NCI-H2029 (cell line): Measurements from ENCODE around the gene LMCD1.
"Not testable (repeated sequence)": the region's sequence is repeated elsewhere in the genome, so short reads cannot be mapped to it uniquely, and the experiment has no call there.

Experiments used
- DNase-seq: peaks from one replicate; lab custom pipeline; 2025; lab: John Stamatoyannopoulos, UW

Gene LMCD1

DNA sequence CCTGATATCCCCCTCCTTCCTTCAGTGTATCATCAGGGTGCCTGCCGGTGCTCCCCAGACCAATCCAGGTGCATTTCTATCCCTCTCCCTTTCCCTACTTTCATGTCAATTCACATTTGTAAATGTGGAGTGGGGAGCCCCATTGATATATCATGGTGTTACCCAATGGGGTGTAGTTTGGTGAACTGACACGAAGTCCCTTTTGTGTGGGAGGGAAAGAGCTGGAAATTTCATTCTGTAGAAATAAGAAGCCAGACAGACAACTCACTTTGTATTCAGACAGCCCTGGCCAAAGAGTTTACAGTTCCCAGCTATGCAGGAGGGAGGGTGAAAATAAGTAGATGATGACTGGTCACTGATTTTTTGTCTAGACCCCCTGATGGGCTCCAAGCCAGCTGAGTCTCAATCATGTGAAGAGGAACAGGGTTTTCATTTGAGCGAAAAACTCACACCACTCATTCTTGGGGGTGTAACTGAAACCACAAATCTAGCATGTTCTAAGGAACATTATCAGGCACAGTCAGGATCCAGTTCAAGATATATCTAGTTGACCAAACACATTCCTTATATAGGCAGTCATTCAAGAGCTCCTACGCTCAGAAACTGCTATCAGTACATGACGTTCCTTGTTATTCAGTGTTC lies 58.9 kb downstream of the LMCD1 start:
- no peak for DNase-seq

DNA sequence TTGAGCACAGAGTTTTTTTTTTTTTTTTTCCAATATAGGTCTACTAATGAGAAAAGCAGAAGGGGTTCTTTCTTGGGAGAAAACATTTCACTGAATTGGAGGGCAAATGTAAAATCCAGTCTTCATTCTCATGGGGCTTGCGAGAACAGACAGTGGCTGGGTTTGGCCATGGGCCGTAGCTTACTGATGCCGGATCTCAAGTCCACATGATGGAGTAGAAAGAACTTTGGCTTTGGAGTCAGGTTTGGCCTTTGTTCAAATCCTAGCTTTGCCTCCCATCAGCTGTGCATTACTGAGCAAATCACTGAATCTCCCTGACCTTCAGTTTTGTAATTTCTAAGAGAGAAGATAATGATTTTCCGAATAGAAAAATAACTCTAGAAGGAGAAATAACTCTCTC lies 59.7 kb downstream of the LMCD1 start:
- DNase-seq = no peak

DNA sequence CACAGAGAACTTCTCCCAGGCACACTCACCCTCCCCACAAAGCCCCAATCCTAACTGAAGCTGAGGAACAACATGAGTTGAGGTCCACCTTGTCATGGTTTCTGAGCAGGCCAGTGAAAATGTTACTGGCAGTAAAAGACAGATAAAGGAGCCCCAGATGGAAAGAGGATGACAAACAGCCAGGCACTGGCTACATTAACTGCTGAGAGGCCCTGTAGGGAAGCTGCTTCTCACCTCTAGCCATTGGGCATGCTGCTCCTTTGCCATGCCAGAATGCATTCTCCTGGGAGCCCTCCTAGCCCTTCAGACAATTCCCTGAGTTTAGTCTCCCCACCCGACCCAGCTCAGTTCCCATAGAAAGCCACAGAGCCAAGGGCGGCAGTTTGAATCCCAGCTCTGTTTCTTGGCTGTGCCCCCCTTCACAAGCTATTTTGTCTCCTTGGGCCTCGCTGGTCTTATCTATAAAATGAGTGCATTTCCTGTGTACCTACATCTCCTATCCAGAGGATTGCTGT lies 60.5 kb downstream of the LMCD1 start:
- DNase-seq = no peak

DNA sequence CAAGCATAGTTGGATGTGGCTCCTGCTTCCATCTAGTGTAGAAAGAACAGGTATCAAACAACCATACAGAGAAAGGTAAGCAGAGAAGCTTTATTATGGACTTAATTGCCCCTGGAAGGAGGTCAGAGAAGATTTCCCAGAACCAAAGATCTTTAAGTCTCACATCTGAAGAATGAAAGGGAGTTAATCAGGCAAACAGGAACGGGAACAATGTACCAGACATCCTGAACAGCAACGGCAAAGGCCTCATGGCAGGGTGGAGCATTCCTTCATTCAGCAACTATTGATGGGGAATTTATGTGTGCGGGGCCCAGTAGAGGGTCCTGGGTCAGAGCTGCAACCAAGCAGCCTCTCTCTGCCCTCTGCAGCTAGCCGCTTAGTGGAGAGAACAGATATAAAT lies 61.5 kb downstream of the LMCD1 start:
- DNase-seq = no peak

DNA sequence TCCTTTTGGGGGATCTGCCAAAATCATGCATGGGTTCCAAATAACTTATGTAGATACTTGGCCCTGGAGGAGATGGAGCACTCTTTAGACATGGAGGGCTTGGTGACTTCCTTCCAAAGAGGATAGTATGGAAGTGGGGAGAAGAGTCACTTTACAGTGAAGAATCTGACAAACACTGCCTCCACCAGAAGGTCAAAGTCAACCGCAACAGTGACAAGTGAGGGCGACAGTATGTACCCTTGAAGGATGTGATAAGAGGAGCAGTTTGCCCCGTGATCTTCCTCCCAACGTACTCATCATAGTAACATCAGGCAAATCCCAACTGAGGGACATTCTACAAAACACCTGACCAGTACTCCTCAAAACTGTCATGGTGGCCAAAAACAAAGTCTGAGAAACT lies 62.0 kb downstream of the LMCD1 start:
- DNase-seq = no peak

DNA sequence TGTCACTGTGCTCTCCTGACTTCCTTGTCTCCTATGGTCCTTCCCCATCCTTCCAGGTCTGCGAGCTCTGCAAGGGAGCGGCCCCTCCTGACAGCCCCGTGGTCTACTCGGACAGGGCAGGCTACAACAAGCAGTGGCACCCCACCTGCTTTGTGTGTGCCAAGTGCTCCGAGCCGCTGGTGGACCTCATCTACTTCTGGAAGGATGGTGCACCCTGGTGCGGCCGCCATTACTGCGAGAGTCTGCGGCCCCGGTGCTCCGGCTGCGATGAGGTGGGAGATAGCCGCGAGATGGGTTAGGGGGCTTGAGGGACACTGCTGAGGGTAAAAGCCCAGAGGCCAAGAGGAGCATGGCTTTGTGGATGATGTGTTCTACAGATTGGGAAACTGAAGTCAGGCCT lies 63.8 kb downstream of the LMCD1 start:
- DNase-seq = no peak

DNA sequence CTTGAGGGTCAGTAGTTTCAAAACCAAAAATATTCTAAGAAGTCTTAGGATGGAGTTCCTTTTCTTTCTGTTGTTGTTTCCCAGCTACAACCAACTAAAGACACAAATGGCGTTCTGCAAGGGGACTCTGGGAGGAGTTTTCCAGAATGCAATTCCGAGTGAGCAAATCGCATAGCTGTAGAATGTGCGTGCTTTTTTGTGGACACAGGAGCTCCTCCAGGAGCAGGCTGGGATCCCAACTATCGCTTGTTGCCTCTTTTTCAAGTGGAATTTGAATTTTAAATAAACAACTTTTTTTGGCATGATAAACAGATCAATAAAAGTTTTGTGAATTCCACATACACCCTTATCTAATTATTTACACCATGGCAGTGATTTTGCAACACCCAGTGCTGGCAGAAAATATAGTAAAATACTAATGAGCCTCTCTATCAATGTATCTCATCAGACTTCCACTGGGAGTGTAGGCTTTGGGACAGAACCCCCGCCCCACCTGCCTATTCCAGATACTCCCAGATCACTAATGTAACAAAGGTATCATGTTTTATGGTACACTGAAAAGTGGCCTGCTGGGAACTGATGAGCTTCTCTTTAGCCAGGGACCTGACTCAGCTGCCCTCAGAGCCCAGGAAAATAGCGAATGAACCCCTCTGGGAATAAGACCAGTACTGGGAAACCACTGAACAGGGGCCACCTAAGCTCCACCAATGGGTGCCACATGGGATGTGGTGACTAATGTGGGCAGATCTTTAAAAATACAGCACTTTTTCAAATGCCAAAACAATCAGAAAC lies 66.4 kb downstream of the LMCD1 start:
- no peak for DNase-seq

DNA sequence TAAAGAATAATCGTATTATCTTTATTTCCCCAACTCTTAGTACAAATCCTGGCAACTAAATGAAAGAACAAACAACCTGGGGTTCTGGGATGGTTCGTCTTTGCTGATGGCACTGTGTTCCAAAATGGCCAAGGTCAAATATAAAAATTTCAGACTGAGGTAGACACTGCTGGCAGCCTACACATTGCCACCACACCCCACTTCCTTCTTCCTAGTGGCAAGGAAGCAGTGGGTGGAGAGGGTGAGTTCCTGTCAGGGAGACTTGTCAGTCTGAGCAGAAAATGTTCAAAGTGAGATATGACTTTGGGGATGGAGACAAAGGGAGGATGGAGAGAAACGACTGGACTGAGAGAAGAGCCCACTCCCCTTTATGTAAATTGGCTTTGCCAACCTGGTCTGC lies 69.6 kb downstream of the LMCD1 start:
- no peak for DNase-seq

DNA sequence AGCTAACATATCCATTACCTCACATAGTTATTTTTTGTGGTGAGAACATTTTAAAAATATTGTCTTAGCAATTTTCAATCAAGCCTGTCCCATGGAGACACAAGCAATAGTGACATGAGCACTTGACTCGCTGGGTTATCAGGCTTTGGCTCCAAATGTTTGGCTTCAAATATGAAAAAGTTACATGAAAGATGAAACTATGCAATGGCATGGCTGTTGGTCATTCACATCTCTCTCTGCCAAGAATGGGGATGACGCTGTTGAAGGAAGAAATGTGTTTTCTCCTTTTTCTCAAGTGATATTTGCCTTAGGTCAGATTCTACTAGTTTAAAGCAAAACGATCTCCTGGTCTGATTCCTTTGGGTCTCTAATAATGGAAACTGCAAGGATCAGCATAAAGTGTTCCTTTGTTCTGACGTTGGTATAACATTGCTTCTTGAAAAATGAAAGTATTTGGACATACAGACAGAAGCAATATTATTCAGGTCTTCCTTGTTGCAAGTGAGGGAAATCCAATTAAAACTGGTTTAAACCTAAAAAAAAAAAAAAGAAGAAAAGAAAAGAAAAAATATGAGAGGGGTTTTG lies 71.8 kb downstream of the LMCD1 start:
- DNase-seq = no peak

DNA sequence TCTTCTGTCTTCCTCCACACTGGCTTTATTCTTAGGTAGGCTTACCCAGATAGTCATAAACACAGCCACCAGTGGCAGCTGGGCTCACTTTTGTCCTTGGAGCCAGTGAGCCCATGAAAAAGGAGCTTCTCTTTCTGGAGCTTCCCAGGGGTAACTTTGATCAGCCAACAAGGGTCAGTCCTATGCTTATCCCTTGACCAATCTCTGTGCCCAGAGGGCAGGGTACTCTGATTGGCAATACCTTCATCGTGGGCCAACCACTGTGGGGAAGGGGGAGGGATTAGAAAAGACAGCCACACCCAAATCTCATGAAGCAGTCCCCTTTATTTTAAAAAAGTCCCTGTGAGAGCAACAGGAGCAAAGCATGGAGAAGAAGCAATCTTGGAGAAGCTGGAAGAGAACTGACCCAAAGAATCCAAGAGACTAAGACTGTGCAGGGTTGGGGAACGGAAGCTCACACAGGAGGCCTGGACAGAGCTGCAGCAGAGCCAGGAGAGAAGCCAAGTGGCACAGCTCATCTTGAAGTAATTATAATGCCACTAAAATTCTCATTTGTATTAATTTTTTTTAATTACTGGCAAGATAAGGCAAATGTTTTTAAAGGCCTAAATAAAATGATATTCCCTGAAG lies 72.5 kb downstream of the LMCD1 start:
- no peak for DNase-seq

DNA sequence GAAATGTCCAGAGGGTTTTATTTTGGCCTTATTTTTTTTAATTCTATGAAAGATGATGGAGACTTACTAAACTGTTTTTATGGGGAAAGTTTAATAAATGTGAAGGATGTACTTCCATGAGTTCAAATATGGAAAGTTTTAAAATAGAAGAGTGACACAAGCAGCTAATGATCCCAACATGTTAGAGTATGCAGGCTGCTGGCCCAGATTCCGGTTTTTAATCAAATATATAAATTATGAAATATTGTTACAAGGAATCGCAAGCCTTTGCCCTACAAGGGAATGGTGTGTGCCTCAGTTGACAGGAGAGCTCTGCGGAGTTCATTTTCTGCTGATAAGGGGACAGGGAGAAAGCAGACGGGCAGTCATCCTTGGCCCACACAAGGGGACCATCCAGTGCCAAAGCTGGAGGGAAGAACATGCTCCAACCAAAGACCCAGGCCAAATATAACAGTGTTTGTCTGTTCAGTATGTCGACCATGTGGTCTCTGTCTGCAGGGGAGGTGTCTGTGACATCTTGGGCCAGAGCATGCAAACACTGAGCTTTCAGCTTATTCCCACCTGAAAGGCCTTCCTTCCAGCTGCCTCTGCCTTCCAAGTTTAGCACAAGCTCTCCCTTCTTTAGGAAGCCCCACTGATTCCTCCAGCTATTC lies 73.2 kb downstream of the LMCD1 start:
- no peak for DNase-seq

DNA sequence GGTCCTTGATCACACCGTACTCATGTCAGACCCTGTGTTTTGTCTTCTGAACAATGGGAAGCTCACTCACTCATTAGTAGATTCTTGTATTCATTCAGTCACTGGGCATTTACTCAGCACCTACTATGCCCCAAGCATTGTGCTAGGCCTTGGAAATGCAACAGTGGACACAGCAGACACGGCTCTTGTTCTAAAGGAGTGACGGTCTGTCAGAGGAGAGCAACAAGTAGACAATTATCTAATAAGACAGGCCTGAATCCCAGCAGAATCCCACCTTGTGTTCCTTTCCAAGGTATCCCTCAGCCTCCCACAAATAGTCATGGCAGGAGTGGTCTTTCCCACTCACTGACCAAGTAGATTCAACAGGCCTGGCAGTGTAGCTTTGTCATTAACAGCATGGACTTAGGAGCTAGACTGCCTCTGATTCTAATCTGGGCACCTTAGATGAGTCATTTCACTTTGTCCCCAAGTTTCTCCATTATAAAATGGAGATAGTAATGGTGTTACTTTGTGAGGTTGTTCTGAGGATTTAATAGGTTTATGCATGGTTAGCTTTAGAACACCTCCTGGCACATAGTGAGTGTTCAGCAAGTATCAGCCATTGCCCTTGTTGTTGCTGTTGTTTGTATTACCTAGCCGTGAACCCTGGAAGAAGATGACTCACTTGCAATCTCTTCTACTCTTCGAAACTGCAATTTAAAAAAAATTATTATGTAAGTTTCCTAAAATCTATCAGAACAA lies 73.9 kb downstream of the LMCD1 start:
- no peak for DNase-seq

DNA sequence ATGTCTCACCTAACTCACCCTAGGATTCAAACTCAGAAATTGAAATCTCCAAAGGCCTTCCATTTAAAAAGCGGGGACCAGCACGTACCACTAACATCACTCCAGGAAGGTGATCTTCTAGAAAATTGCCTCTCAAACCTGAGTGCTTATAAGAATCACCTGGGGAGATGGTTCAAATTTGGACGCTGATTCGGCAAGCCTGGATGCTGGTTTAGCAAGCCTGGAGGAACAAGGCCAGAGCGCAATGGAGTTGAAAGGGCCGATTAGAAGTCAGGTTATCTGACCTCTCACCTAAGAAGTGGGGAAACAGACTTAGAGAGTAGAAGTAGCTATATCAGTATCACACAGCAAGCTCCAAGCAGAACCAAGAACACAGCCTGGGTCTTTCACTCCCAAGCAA lies 74.8 kb downstream of the LMCD1 start:
- no peak for DNase-seq

DNA sequence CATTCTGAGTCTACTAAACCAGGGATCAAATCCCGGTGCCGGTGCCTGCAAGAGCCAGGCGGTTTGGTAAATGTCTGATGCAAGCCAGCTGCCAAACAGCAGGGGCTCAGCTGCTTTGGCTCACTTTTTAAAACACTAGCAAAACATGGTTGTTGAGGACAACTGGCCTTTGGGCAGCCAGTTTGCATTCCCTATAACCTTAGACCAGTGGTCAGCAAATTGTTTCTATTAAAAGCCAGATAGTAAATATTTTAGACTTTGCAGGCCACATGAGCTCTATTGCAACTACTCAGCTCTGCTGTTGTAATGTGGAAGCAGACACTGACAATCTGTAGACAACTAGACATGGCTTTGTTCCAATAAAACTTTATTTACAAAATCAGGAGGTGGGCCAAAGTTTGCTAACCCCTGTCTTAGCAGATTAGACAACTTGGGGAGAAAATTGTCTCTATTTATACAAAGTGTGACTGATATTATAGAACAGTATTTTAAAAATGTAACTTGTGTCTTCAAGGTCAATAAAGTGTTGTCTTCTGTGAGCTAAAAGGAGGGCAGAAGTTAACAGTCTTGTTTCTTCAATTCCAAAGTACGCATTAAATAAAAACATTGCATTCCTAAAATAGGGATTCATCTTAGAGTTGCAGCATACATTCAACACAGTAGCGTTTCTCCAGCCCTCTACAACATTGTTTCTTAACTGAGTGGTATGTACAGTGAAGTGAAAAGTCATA lies 75.4 kb downstream of the LMCD1 start:
- no peak for DNase-seq

DNA sequence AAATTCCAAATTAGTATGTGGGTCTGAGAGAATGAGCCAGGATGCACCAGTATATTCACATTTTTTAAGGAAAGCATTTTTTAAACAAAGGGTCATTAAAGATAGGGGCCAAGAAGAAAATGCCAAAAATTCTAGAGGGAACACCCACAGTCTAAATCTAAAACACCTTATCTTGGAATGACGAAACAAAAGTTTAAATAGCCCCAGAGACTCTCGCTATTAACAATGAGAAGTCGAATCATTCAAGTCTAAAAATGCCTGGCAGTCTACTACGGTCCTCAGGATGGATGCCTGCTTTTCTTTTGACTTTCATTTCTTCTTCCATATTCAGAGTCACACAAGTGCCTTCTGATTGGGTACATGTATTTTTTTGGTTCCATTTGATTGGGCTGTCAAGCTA lies 76.7 kb downstream of the LMCD1 start:
- no peak for DNase-seq

DNA sequence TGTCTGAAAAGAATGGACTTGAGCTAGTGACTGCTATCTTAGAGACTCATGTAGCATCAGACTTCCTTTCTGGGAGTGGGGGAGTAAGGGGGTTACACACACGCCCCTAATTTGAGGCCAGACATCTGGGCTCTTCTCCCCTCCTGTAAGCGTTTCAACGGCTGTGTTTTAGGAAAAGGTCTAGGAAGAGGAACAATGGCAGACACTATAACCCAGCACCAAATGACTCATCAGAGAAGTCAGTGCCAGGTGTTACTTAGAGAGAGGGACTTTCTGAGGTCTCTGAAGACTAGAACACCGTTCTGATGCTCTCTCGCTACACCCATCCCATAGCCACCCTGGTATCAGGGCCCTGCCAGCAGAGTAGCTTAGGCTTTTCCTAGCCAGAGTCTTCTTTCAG lies 77.5 kb downstream of the LMCD1 start:
- DNase-seq = no peak

DNA sequence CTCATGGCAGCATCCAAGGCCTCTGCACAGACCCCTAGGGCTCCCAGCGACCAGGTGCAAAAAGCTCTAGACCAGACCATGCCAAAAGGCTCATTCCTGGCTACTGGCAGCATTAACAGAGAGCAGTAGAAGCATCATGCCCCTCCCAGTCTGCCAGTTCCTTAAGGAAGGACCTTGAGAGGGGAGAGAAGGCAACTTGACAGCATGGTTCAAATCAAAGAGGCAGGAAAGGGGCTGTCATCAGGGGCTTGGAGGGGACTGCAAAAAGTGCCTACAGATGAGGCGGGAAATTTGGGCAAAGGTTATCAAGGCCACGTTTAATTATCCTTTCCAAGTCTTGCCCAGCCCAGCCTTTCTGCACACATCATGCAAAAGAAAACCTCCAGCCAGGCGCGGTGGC lies 78.3 kb downstream of the LMCD1 start:
- no peak for DNase-seq

DNA sequence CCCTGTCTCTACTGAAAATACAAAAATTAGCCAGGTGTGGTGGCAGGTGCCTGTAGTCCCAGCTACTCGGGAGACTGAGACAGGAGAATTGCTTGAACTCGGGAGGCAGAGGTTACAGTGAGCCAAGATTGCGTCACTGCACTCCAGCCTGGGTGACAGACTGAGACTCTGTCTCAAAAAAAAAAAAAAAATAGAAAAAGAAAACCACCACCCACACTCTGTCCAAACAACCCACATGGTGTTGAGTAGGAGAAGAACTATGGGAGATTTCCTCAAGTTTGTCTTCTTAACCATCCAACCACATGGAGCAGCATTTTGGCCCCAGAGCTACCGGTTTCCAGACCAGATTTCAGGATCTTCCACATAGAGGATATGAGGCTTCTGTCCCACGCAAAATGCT lies 78.8 kb downstream of the LMCD1 start:
- not testable (repeated sequence) for DNase-seq

DNA sequence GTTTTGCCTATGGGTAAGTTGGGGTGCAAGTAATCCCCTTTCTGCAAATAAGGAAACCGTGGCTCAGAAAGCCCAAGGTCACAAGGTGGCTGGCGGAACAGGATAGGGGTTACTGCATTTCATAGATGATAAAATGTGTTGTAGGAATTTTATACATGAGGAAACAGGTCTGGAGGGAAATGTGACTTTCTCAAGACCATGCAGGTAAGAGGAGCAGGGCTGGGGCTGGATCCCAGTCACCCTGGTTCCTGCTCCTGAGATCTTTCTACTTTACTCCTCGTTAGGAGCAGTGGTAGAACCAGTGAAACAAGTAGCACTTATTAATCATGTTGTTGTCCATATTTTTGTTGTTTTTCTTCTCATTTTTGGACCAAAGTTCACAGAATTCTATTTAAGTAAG lies 79.8 kb downstream of the LMCD1 start:
- DNase-seq = no peak

DNA sequence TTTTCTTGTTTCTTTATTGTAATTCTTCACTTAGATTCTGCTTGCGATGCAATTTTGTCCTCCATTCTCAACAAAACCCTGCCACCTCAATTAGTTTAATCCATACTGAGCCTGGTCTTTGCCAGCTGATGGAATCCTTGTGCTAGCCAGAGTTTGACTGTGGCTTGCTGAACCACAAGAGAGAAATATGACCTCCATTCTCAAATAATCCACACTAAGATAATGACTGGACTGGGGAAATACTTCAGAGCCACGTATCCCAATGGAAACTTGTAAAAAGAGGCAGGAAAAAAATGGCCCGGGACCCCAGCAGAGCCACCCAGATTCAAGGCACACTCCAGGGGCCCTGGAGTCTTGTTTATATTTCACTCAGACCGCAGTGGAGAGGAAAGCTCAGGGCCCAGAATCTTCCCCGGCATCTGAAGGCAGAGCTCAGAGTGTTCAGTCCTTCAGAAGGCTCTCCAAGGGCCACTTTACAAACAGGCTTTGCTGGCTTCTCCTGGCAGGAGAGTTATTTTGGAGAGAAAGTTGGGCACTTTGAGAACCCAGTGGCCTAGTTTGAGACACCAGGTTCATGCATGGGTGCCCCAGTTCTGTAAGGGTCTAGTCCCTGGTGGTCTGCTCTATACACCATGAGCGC lies 80.3 kb downstream of the LMCD1 start:
- DNase-seq = no peak
